Activated B cell treated with CpG ODN at 0.5 μM for 24 hours (primary cell): ENCODE results near the gene ALPG. TPM values are rescaled to one million over a fixed set of nuclear protein-coding genes. Genes with fewer than 3 reads are reported as not detected.
"Not testable (repeated sequence)": the region's sequence is repeated elsewhere in the genome, so short reads cannot be mapped to it uniquely, and the experiment has no call there.

Experiments used
- ATAC-seq: fragments of 200-7000 bp; cut with Tn5 transposase; one replicate; pipeline ENCODE4 v1.10.0; 2021; ENCODE audit warnings: low read depth, mild to moderate bottlenecking, moderate library complexity
- CTCF ChIA-PET: fragments of 350-600 bp; sonication (Branson Sonifier 250); formaldehyde crosslinking; loops from one replicate; lab custom pipeline; 2021; ENCODE audit warnings: antibody characterized with exemption; lab: Charles Lee
- POLR2A ChIA-PET: fragments of 350-600 bp; sonication (Branson Sonifier 250); formaldehyde crosslinking; loops from one replicate; lab custom pipeline; 2021; ENCODE audit warnings: antibody characterized with exemption; lab: Charles Lee
- DNase-seq: peaks from one replicate; pipeline ENCODE4 v3.0.0; 2022
- H3K27ac Mint-ChIP-seq: one replicate; pipeline ENCODE4 v1.8.0; 2020; ENCODE audit warnings: mixed read lengths
- H3K27me3 Mint-ChIP-seq: one replicate; pipeline ENCODE4 v1.8.0; 2021; ENCODE audit warnings: mixed read lengths
- H3K36me3 Mint-ChIP-seq: one replicate; pipeline ENCODE4 v1.8.0; 2021; ENCODE audit warnings: low read depth, mixed read lengths
- H3K4me1 Mint-ChIP-seq: one replicate; pipeline ENCODE4 v1.8.0; 2021; ENCODE audit warnings: mixed read lengths
- H3K4me3 Mint-ChIP-seq: one replicate; pipeline ENCODE4 v1.8.0; 2020; ENCODE audit warnings: mild to moderate bottlenecking, mixed read lengths
- H3K9me3 Mint-ChIP-seq: one replicate; pipeline ENCODE4 v1.8.0; 2020; ENCODE audit warnings: mixed read lengths
- CTCF ChIP-seq: fragments of 200-600 bp; IDR thresholded peaks from one replicate; pipeline ENCODE4 v1.8.0; 2022; ENCODE audit warnings: antibody characterized with exemption, mild to moderate bottlenecking
- intact Hi-C: fragments of 100-400 bp; cut with micrococcal nuclease; formaldehyde crosslinking; loops from one replicate; pipeline ENCODE4 v1.15.1; 2024
- total RNA-seq: library from RNA; stranded (reverse); gene quantifications from 2 replicates; pipeline ENCODE4 v1.2.3, GENCODE V29; 2022

ALPG gene
- total RNA-seq, 1 donor from 2014 or later = not detected

GRCh38 chr2:232393556-232393955 lies 13.1 kb upstream of the ALPG start:
- Mint-ChIP-seq H3K36me3 (no peaks in the 10 kb centered on the region), H3K27ac (no peak overlapping the region), H3K9me3 (no peaks in the 10 kb centered on the region), H3K27me3 (peaks cover 21% of the 10 kb centered on the region), H3K4me3 (no peak overlapping the region), H3K4me1 (no peaks in the 10 kb centered on the region)
- DNase-seq (no peak), ATAC-seq (no peak)
- ChIA-PET POLR2A (no interaction called here), CTCF (no interaction called here)
- TF ChIP-seq CTCF = no peak
- intact Hi-C loops = no loop called here

DNA sequence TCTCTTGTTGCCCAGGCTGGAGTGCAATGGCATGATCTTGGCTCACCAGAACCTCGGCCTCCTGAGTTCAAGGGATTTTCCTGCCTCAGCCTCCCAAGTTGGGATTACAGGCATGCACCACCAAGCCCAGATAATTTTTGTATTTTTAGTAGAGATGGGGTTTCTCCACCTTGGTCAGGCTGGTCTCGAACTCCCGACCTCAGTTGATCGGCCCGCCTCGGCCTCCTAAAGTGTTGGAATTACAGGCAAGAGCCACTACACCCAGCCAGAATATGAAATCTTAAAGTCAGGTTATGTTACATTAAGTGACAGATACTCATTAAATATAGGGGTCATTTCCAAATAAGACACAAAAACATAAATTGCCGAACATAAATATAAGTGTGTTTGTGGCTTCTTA lies 12.2 kb upstream of the ALPG start:
- DNase-seq, ATAC-seq, H3K4me1 Mint-ChIP-seq, POLR2A ChIA-PET, H3K27ac Mint-ChIP-seq, CTCF ChIA-PET, H3K4me3 Mint-ChIP-seq, intact Hi-C loops, H3K9me3 Mint-ChIP-seq, H3K36me3 Mint-ChIP-seq: not testable (repeated sequence)
- peaks cover 19% of the 10 kb centered on the region for H3K27me3 Mint-ChIP-seq

DNA sequence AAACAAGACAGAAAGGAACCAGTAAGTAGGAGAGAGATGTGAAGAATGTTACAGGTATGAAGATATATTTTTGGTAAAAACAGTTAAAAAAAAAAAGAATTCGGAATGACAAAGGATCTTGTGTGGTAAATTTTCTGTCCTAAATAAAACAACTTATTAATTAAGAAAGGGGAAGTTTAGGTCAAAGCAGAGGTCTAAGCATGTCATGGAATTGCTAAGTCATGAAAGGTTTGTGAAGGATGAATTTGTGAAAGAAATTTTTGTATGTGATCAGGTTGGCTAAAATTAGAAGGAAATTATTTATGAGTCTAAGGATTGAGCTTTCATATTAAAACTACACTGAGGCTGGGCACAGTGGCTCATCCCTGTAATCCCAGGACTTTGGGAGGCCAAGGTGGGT lies 11.1 kb upstream of the ALPG start:
- Mint-ChIP-seq H3K4me1 (no peaks in the 10 kb centered on the region), H3K4me3 (no peak overlapping the region), H3K36me3 (no peaks in the 10 kb centered on the region), H3K27me3 (peaks cover 15% of the 10 kb centered on the region), H3K9me3 (no peaks in the 10 kb centered on the region), H3K27ac (no peak overlapping the region)
- TF ChIP-seq CTCF = no peak
- no peak for ATAC-seq
- POLR2A ChIA-PET = no interaction called here
- CTCF ChIA-PET = no interaction called here
- DNase-seq = no peak
- intact Hi-C loops = no loop called here

DNA sequence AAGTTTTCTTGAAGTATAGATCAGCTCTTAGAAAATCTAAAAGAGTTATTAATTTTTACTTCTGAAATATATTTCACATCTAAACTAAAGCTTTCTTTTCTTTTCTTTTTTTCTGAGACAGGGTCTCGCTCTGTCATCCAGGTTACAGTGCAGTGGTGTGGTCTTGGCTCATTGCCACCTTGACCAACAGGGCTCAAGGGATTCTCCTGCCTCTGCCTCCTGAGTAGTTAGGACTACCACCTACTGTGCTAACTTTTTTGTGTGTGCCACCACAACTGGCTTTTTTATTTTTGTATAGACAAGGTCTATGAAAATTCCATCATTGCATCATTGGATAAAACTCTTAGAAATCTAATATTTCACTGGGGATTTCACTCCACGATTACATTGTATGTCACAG lies 10.0 kb upstream of the ALPG start:
- TF ChIP-seq CTCF = no peak
- intact Hi-C loops = no loop called here
- ATAC-seq = no peak
- H3K9me3 Mint-ChIP-seq = no peaks in the 10 kb centered on the region
- no peaks in the 10 kb centered on the region for H3K36me3 Mint-ChIP-seq
- CTCF ChIA-PET = no interaction called here
- no peaks in the 10 kb centered on the region for H3K4me1 Mint-ChIP-seq
- H3K27ac Mint-ChIP-seq = no peak overlapping the region
- peaks cover 10% of the 10 kb centered on the region for H3K27me3 Mint-ChIP-seq
- POLR2A ChIA-PET = no interaction called here
- H3K4me3 Mint-ChIP-seq = no peak overlapping the region
- DNase-seq = no peak

GRCh38 chr2:232398293-232399034 lies 8.2 kb upstream of the ALPG start:
- no peaks in the 10 kb centered on the region for H3K9me3 Mint-ChIP-seq
- no peaks in the 10 kb centered on the region for H3K4me1 Mint-ChIP-seq
- no peaks in the 10 kb centered on the region for H3K36me3 Mint-ChIP-seq
- H3K27ac Mint-ChIP-seq = no peak overlapping the region
- TF ChIP-seq CTCF = no peak
- ChIA-PET CTCF (no interaction called here), POLR2A (interaction anchor here (0.6 kb wide), 1 partner anchor 642 kb away, joined by 4 read pairs; no protein-coding TSS in a partner anchor)
- ATAC-seq (no peak), DNase-seq (no peak)
- intact Hi-C loops = no loop called here
- no peak overlapping the region for H3K4me3 Mint-ChIP-seq
- peaks cover 10% of the 10 kb centered on the region for H3K27me3 Mint-ChIP-seq
